ENCODE results near the gene GSG1.

Gene GSG1

GRCh38 chr12:13103391-13104033 lies at the start of gene GSG1:
GSG1 (minus strand) TSS chr12:13103667; CDS start chr12:13103512, 155 bp downstream.
- in situ Hi-C loops (cut with MboI; ENCODE audit: low sequenced_read_pairs, unreplicated experiment): no loop called here
- TF ChIP-seq, protein P1, sequence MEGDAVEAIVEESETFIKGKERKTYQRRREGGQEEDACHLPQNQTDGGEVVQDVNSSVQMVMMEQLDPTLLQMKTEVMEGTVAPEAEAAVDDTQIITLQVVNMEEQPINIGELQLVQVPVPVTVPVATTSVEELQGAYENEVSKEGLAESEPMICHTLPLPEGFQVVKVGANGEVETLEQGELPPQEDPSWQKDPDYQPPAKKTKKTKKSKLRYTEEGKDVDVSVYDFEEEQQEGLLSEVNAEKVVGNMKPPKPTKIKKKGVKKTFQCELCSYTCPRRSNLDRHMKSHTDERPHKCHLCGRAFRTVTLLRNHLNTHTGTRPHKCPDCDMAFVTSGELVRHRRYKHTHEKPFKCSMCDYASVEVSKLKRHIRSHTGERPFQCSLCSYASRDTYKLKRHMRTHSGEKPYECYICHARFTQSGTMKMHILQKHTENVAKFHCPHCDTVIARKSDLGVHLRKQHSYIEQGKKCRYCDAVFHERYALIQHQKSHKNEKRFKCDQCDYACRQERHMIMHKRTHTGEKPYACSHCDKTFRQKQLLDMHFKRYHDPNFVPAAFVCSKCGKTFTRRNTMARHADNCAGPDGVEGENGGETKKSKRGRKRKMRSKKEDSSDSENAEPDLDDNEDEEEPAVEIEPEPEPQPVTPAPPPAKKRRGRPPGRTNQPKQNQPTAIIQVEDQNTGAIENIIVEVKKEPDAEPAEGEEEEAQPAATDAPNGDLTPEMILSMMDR (IDR thresholded peaks at IDR 0.05; ENCODE audit: borderline replicate concordance, control extremely low read depth, extremely low read depth, insufficient read depth, missing control alignments): no peak
- DNase-seq (ENCODE audit: low spot score): no peak

- DNase-seq (ENCODE audit: low spot score): no peak
- in situ Hi-C loops (cut with MboI; ENCODE audit: low sequenced_read_pairs, unreplicated experiment): no loop called here
- TF ChIP-seq, protein P1 (IDR thresholded peaks at IDR 0.05; ENCODE audit: borderline replicate concordance, control extremely low read depth, extremely low read depth, insufficient read depth, missing control alignments): no peak
These were observed 49.7 kb upstream of the GSG1 start for GRCh38 chr12:13153180-13153579.

DNA sequence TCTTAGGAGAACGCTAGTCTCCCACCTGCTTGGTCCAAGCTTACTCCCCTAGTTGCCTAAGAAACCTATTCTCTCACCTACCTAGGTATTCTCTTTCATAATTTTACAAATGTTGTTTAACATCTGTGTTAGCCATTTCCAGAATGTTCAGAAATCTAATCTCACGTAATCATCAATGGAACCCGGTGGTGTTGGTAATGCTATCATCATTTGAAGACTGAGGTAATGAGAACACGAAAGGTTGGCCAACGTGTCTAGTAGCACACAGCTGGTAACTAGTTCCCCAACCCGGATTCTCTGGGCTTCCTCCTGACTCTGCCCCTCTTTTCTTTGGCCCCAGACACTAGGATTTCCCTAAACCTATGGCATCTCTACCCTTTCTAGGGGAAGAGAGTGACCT lies 49.3 kb upstream of the GSG1 start:
- DNase-seq (ENCODE audit: low spot score): no peak
- in situ Hi-C loops (cut with MboI; ENCODE audit: low sequenced_read_pairs, unreplicated experiment): no loop called here
- TF ChIP-seq, protein P1 (IDR thresholded peaks at IDR 0.05; ENCODE audit: borderline replicate concordance, control extremely low read depth, extremely low read depth, insufficient read depth, missing control alignments): no peak

DNA sequence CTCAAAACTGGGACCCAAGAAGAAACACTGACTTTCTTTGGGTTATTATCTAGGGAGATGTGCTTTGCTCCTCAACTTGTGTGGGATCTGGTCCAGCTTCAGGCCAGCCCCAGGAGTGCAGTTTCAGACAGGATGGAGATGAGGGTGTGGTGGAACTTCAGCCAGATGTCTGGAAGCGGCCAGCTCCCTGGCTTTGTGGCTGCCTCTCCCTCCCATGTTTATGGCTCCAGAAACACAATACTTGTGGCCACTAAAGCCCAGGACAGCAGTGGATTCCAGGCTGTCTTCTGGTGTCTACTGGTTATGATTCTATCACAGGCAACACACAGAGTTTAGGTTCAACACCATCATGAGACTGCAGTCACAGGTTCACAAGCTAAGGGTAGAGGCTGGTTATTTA lies 48.8 kb upstream of the GSG1 start:
- in situ Hi-C loops (cut with MboI; ENCODE audit: low sequenced_read_pairs, unreplicated experiment): no loop called here
- TF ChIP-seq, protein P1 (IDR thresholded peaks at IDR 0.05; ENCODE audit: borderline replicate concordance, control extremely low read depth, extremely low read depth, insufficient read depth, missing control alignments): no peak
- DNase-seq (ENCODE audit: low spot score): no peak

- TF ChIP-seq, protein P1 (IDR thresholded peaks at IDR 0.05; ENCODE audit: borderline replicate concordance, control extremely low read depth, extremely low read depth, insufficient read depth, missing control alignments): no peak
- in situ Hi-C loops (cut with MboI; ENCODE audit: low sequenced_read_pairs, unreplicated experiment): no loop called here
- DNase-seq (ENCODE audit: low spot score): no peak
These were observed 45.9 kb upstream of the GSG1 start for GRCh38 chr12:13149411-13149810.

- in situ Hi-C loops (cut with MboI; ENCODE audit: low sequenced_read_pairs, unreplicated experiment): no loop called here
- TF ChIP-seq, protein P1 (IDR thresholded peaks at IDR 0.05; ENCODE audit: borderline replicate concordance, control extremely low read depth, extremely low read depth, insufficient read depth, missing control alignments): no peak
- no peak for DNase-seq (ENCODE audit: low spot score)
These were observed 45.0 kb upstream of the GSG1 start for GRCh38 chr12:13148485-13148847.
